ENCODE data around the gene APBB2.

- TF ChIP-seq CTCF (IDR thresholded peaks at IDR 0.05): no peak
- no peak for TF ChIP-seq POLR2A (IDR thresholded peaks at IDR 0.05)
These were observed 57.8 kb downstream of the APBB2 start for GRCh38 chr4:41156574-41156973.

All from prostate gland (tissue), 2 donors.